Measurements from ENCODE around the gene TFAP2B. TPM values are rescaled to one million over a fixed set of nuclear protein-coding genes. Genes with fewer than 3 reads are reported as not detected.

The TFAP2B gene
- total RNA-seq, 2 experiments from 2014 or later = not detected

GRCh38 chr6:50795574-50795973, 23.1 kb upstream of the TFAP2B start:
- no peak overlapping the region for H3K4me3 ChIP-seq (ENCODE audit: low read length)
- Mint-ChIP-seq H3K4me1 (ENCODE audit: low read depth) (no peaks in the 10 kb centered on the region), H3K27ac (no peak overlapping the region), H3K4me3 (no peak overlapping the region), H3K36me3 (ENCODE audit: low read depth) (no peaks in the 10 kb centered on the region), H3K27me3 (peaks cover 4% of the 10 kb centered on the region), H3K9me3 (no peaks in the 10 kb centered on the region)
- H3K9me3 ChIP-seq (ENCODE audit: control insufficient read depth in 1 of 2, insufficient read depth in 1 of 2, low read length in 2 of 2) = no peaks in the 10 kb centered on the region
- no peak overlapping the region for H3K27ac ChIP-seq (ENCODE audit: low read depth in 1 of 2, low read length in 2 of 2)
- ChIA-PET CTCF (no interaction called here), POLR2A (no interaction called here)
- DNase-seq (no peak), ATAC-seq (ENCODE audit: poor library complexity) (no peak)
- H3K36me3 ChIP-seq (ENCODE audit: insufficient read depth, low read length) = no peaks in the 10 kb centered on the region
- H3K4me1 ChIP-seq (ENCODE audit: insufficient read depth, low read length) = no peaks in the 10 kb centered on the region
- no peak for TF ChIP-seq CTCF (IDR thresholded peaks at IDR 0.05)
- intact Hi-C loops (cut with DNase I, micrococcal nuclease) = no loop called here
- H3K27me3 ChIP-seq (ENCODE audit: control insufficient read depth in 1 of 2, insufficient read depth in 2 of 2, low read length in 2 of 2) = no peaks in the 10 kb centered on the region

- ATAC-seq (ENCODE audit: poor library complexity) (no peak), DNase-seq (no peak)
- Mint-ChIP-seq H3K27ac (no peak overlapping the region), H3K27me3 (no peaks in the 10 kb centered on the region), H3K4me3 (no peak overlapping the region), H3K4me1 (ENCODE audit: low read depth) (no peaks in the 10 kb centered on the region), H3K36me3 (ENCODE audit: low read depth) (no peaks in the 10 kb centered on the region), H3K9me3 (no peaks in the 10 kb centered on the region)
- ChIA-PET CTCF (no interaction called here), POLR2A (no interaction called here)
- Histone ChIP-seq H3K4me3 (ENCODE audit: low read length) (no peak overlapping the region), H3K36me3 (ENCODE audit: insufficient read depth, low read length) (no peaks in the 10 kb centered on the region), H3K4me1 (ENCODE audit: insufficient read depth, low read length) (no peaks in the 10 kb centered on the region), H3K9me3 (ENCODE audit: control insufficient read depth in 1 of 2, insufficient read depth in 1 of 2, low read length in 2 of 2) (no peaks in the 10 kb centered on the region), H3K27ac (ENCODE audit: low read depth in 1 of 2, low read length in 2 of 2) (no peak overlapping the region), H3K27me3 (ENCODE audit: control insufficient read depth in 1 of 2, insufficient read depth in 2 of 2, low read length in 2 of 2) (no peaks in the 10 kb centered on the region)
- intact Hi-C loops (cut with DNase I, micrococcal nuclease) = no loop called here
- no peak for TF ChIP-seq CTCF (IDR thresholded peaks at IDR 0.05)
These were observed 14.4 kb upstream of the TFAP2B start for GRCh38 chr6:50804283-50804682.

- no peak for TF ChIP-seq CTCF (IDR thresholded peaks at IDR 0.05)
- CTCF ChIA-PET = no interaction called here
- H3K9me3 Mint-ChIP-seq = no peaks in the 10 kb centered on the region
- POLR2A ChIA-PET = no interaction called here
- no peak overlapping the region for H3K4me3 ChIP-seq (ENCODE audit: low read length)
- no peak overlapping the region for H3K4me3 Mint-ChIP-seq
- no peaks in the 10 kb centered on the region for H3K27me3 Mint-ChIP-seq
- H3K4me1 ChIP-seq (ENCODE audit: insufficient read depth, low read length) = no peaks in the 10 kb centered on the region
- no peaks in the 10 kb centered on the region for H3K4me1 Mint-ChIP-seq (ENCODE audit: low read depth)
- peaks cover 0 to 8% of the 10 kb centered on the region in 2 experiments for H3K9me3 ChIP-seq (ENCODE audit: control insufficient read depth in 1 of 2, insufficient read depth in 1 of 2, low read length in 2 of 2)
- ATAC-seq (ENCODE audit: poor library complexity) = no peak
- intact Hi-C loops (cut with DNase I, micrococcal nuclease) = no loop called here
- no peak overlapping the region for H3K27ac ChIP-seq (ENCODE audit: low read depth in 1 of 2, low read length in 2 of 2)
- no peak for DNase-seq
- H3K36me3 Mint-ChIP-seq (ENCODE audit: low read depth) = no peaks in the 10 kb centered on the region
- no peaks in the 10 kb centered on the region for H3K36me3 ChIP-seq (ENCODE audit: insufficient read depth, low read length)
- H3K27ac Mint-ChIP-seq = no peak overlapping the region
- H3K27me3 ChIP-seq (ENCODE audit: control insufficient read depth in 1 of 2, insufficient read depth in 2 of 2, low read length in 2 of 2) = no peaks in the 10 kb centered on the region
These were observed 11.6 kb upstream of the TFAP2B start for GRCh38 chr6:50807035-50807434.
